Measurements from ENCODE around the gene ALOXE3.
"Not testable (repeated sequence)": the region's sequence is repeated elsewhere in the genome, so short reads cannot be mapped to it uniquely, and the experiment has no call there.

ALOXE3 gene

GRCh38 chr17:8109661-8110455, 8.5 kb downstream of the ALOXE3 start:
- Histone ChIP-seq H3K4me3 (ENCODE audit: low read depth in 1 of 2, low read length in 2 of 2) (no peak overlapping the region), H3K79me2 (ENCODE audit: insufficient read depth, low read length) (no peaks in the 10 kb centered on the region), H2AFZ (ENCODE audit: low read depth, low read length) (no peak overlapping the region), H3K27me3 (ENCODE audit: insufficient read depth, low read length, poor library complexity) (peaks cover 12% of the 10 kb centered on the region), H3K9ac (ENCODE audit: low read depth, low read length) (no peak overlapping the region), H3K4me1 (ENCODE audit: insufficient read depth, low read length) (no peaks in the 10 kb centered on the region), H3K27ac (ENCODE audit: low read length) (no peak overlapping the region), H3K36me3 (ENCODE audit: insufficient read depth, low read length) (no peaks in the 10 kb centered on the region), H4K20me1 (ENCODE audit: insufficient read depth, low read length) (no peaks in the 10 kb centered on the region), H3K9me3 (ENCODE audit: insufficient read depth, low read length, severe bottlenecking) (no peaks in the 10 kb centered on the region), H3K4me2 (ENCODE audit: insufficient read depth, low read length) (no peak overlapping the region)
- DNase-seq = peak; percentile 56
- TF ChIP-seq CTCF (IDR thresholded peaks at IDR 0.05; ENCODE audit: borderline replicate concordance, extremely low read depth, low read length, poor library complexity, severe bottlenecking) (peak; percentile 71), EZH2 (IDR thresholded peaks at IDR 0.05; ENCODE audit: borderline replicate concordance, low read depth, low read length, severe bottlenecking) (no peak)
- peak; percentile 75; the same call in 2 of the 3 replicates for ATAC-seq (ENCODE audit: insufficient read depth, low read depth)

- ATAC-seq (ENCODE audit: insufficient read depth, low read depth) (no peak), DNase-seq (no peak)
- H3K27ac ChIP-seq (ENCODE audit: low read length) = no peak overlapping the region
- no peak overlapping the region for H3K4me3 ChIP-seq (ENCODE audit: low read depth in 1 of 2, low read length in 2 of 2)
- H2AFZ ChIP-seq (ENCODE audit: low read depth, low read length) = no peak overlapping the region
- no peak overlapping the region for H3K9ac ChIP-seq (ENCODE audit: low read depth, low read length)
- H3K36me3 ChIP-seq (ENCODE audit: insufficient read depth, low read length) = no peaks in the 10 kb centered on the region
- H3K4me1 ChIP-seq (ENCODE audit: insufficient read depth, low read length) = no peaks in the 10 kb centered on the region
- no peak for TF ChIP-seq CTCF (IDR thresholded peaks at IDR 0.05; ENCODE audit: borderline replicate concordance, extremely low read depth, low read length, poor library complexity, severe bottlenecking)
- TF ChIP-seq EZH2 (IDR thresholded peaks at IDR 0.05; ENCODE audit: borderline replicate concordance, low read depth, low read length, severe bottlenecking) = no peak
- H3K27me3 ChIP-seq (ENCODE audit: insufficient read depth, low read length, poor library complexity) = peaks cover 9% of the 10 kb centered on the region
- no peaks in the 10 kb centered on the region for H3K79me2 ChIP-seq (ENCODE audit: insufficient read depth, low read length)
- H4K20me1 ChIP-seq (ENCODE audit: insufficient read depth, low read length) = no peaks in the 10 kb centered on the region
- H3K9me3 ChIP-seq (ENCODE audit: insufficient read depth, low read length, severe bottlenecking) = no peaks in the 10 kb centered on the region
- no peak overlapping the region for H3K4me2 ChIP-seq (ENCODE audit: insufficient read depth, low read length)
Observed at GRCh38 chr17:8108972-8109660, 9.2 kb downstream of the ALOXE3 start.

- H3K36me3 ChIP-seq (ENCODE audit: insufficient read depth, low read length); H3K4me2 ChIP-seq (ENCODE audit: insufficient read depth, low read length); H3K9ac ChIP-seq (ENCODE audit: low read depth, low read length); H2AFZ ChIP-seq (ENCODE audit: low read depth, low read length); H3K9me3 ChIP-seq (ENCODE audit: insufficient read depth, low read length, severe bottlenecking); H4K20me1 ChIP-seq (ENCODE audit: insufficient read depth, low read length); H3K4me3 ChIP-seq (ENCODE audit: low read depth in 1 of 2, low read length in 2 of 2); ATAC-seq (ENCODE audit: insufficient read depth, low read depth); H3K27me3 ChIP-seq (ENCODE audit: insufficient read depth, low read length, poor library complexity); H3K79me2 ChIP-seq (ENCODE audit: insufficient read depth, low read length); DNase-seq; H3K4me1 ChIP-seq (ENCODE audit: insufficient read depth, low read length); H3K27ac ChIP-seq (ENCODE audit: low read length): not testable (repeated sequence)
Observed at GRCh38 chr17:8106980-8107379, 11.3 kb downstream of the ALOXE3 start.

GRCh38 chr17:8105957-8106398, 12.3 kb downstream of the ALOXE3 start:
- no peak overlapping the region for H3K9ac ChIP-seq (ENCODE audit: low read depth, low read length)
- no peak for DNase-seq
- no peaks in the 10 kb centered on the region for H3K9me3 ChIP-seq (ENCODE audit: insufficient read depth, low read length, severe bottlenecking)

More at GRCh38 chr17:8105957-8106398, 12.3 kb downstream of the ALOXE3 start:
- Histone ChIP-seq H2AFZ (ENCODE audit: low read depth, low read length) (no peak overlapping the region), H3K4me3 (ENCODE audit: low read depth in 1 of 2, low read length in 2 of 2) (no peak overlapping the region), H3K4me2 (ENCODE audit: insufficient read depth, low read length) (no peak overlapping the region), H4K20me1 (ENCODE audit: insufficient read depth, low read length) (no peaks in the 10 kb centered on the region), H3K79me2 (ENCODE audit: insufficient read depth, low read length) (no peaks in the 10 kb centered on the region), H3K27ac (ENCODE audit: low read length) (no peak overlapping the region), H3K27me3 (ENCODE audit: insufficient read depth, low read length, poor library complexity) (no peaks in the 10 kb centered on the region), H3K4me1 (ENCODE audit: insufficient read depth, low read length) (no peaks in the 10 kb centered on the region), H3K36me3 (ENCODE audit: insufficient read depth, low read length) (no peaks in the 10 kb centered on the region)
- no peak for ATAC-seq (ENCODE audit: insufficient read depth, low read depth)
- no peak for TF ChIP-seq CTCF (IDR thresholded peaks at IDR 0.05; ENCODE audit: borderline replicate concordance, extremely low read depth, low read length, poor library complexity, severe bottlenecking)
- TF ChIP-seq EZH2 (IDR thresholded peaks at IDR 0.05; ENCODE audit: borderline replicate concordance, low read depth, low read length, severe bottlenecking) = no peak

Measured in DND-41 (cell line).